HFF-Myc (cell line): Measurements from ENCODE around the gene SPTBN4.
"Not testable (repeated sequence)": the region's sequence is repeated elsewhere in the genome, so short reads cannot be mapped to it uniquely, and the experiment has no call there.

Experiments used
- DNase-seq: peaks from one replicate; pipeline ENCODE4 v3.0.0-alpha.2; 2011; ENCODE audit warnings: low read depth; ENCODE audit errors: extremely low read depth
- H3K4me3 ChIP-seq: replicated peaks from 2 replicates; pipeline ENCODE4 v1.5.1; 2011; ENCODE audit warnings: low read depth, mild to moderate bottlenecking, control low read depth, low read length
- TF ChIP-seq, protein P1 (sequence below): IDR thresholded peaks from 2 replicates; pipeline ENCODE4 v1.5.1; 2012; ENCODE audit warnings: mild to moderate bottlenecking, low read depth, low read length, control low read depth; ENCODE audit errors: missing control alignments

The SPTBN4 gene

DNA sequence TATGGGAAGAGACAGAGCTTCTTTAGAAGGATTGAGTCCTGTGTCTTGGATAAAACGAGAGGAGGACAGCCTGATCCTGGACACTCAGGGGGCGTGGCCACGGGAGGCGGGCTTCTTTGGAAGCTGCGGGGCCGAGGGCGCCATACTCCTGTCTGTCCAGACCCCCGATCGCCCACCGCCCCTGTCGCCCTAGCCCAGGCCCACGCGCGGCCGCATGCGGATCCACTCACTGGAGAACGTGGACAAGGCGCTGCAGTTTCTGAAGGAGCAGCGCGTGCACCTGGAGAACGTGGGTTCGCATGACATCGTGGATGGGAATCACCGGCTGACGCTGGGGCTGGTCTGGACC is 23.1 kb downstream of the SPTBN4 start:
- TF ChIP-seq, protein P1, sequence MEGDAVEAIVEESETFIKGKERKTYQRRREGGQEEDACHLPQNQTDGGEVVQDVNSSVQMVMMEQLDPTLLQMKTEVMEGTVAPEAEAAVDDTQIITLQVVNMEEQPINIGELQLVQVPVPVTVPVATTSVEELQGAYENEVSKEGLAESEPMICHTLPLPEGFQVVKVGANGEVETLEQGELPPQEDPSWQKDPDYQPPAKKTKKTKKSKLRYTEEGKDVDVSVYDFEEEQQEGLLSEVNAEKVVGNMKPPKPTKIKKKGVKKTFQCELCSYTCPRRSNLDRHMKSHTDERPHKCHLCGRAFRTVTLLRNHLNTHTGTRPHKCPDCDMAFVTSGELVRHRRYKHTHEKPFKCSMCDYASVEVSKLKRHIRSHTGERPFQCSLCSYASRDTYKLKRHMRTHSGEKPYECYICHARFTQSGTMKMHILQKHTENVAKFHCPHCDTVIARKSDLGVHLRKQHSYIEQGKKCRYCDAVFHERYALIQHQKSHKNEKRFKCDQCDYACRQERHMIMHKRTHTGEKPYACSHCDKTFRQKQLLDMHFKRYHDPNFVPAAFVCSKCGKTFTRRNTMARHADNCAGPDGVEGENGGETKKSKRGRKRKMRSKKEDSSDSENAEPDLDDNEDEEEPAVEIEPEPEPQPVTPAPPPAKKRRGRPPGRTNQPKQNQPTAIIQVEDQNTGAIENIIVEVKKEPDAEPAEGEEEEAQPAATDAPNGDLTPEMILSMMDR = no peak
- H3K4me3 ChIP-seq = no peak overlapping the region

DNA sequence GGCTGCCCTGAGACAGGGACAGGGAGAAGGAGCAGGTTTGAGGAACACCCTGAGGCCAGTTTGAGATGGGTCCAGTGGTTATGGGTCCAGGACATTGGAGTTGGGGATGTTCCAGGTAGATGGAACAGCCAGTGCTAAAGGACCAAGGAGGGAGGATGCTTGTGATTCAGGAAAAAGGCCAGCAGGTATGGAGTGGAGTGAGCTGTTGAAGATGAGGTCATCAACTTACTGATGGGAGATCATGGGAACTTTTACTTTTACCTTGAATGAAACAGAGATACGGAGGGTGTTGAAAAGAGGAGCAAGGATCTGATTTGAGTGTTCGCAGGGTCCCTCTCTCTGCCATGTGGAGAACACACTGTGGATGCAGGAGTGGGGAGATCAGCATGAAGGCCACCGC is 25.5 kb downstream of the SPTBN4 start:
- TF ChIP-seq, protein P1 = no peak
- no peak for DNase-seq
- no peak overlapping the region for H3K4me3 ChIP-seq

More for the DNA sequence above, 23.1 kb downstream of the SPTBN4 start:
- DNase-seq = no peak

DNA sequence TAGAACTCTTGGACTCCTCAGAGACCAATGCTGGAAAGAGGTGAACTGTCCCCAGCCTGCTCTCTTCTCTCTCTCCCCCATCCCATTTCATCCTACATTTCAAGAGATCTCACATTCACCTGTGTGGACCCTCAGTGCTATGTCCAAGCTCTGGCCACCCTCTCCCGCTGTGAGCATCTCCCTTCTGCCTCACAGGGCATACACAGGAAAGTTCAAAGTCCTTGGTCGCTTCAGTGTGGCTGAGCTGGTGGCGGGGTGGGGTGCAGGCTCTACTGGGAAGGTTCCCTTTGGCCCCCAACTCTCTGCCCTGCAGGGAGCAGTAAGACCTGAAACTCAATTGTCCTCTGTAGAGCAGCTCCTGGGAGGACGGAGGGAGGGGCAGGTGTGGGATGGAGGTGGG is 27.0 kb downstream of the SPTBN4 start:
- DNase-seq = no peak
- TF ChIP-seq, protein P1 = no peak
- no peak overlapping the region for H3K4me3 ChIP-seq

DNA sequence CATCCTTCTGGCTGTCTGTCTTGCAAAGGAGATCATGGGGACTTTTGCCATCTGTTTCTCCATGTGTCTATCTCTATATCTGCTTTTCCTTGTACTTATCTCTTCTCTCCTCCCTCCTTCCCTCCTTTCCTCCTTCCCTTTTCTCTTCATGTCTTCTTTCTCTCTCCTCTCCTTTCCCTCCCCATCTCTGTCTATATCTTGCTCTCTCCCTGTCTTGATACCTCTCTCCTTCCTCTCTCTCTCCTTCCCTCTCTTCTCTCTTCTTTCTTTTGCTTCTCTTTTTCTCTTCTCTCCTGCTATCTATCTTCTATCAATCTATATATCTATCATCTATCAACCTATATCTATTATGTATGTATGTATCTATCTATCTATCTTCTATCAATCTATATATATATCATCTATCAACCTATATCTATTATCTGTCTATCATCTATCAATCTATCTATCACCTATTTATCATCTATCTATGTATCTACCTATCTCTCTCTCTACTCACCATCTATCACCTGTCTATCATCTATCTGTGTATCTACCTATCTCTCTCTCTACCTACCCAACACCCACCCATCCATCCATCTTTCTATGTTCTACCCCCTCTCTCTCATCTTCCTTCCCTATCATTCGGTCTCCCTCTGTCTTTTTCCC is 27.5 kb downstream of the SPTBN4 start:
- no peak overlapping the region for H3K4me3 ChIP-seq
- no peak for DNase-seq
- TF ChIP-seq, protein P1 = no peak

DNA sequence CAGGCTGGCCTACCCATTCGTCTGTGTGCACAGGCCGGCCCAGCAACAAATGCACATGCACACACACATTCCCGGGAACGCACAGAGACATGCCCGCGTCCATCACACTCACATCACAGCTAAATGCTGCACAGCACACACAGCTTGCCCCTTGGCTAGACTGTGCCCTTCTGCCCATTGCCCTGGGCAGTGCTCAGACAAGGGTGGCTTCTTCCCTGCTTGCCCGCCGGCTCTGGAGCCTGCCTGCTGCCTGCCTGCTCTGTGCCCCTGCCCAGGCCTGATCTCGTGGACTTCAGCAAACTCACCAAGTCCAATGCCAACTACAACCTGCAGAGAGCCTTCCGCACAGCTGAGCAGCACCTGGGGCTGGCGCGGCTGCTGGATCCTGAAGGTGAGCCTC is 30.4 kb downstream of the SPTBN4 start:
- no peak for DNase-seq
- TF ChIP-seq, protein P1 = no peak
- H3K4me3 ChIP-seq = no peak overlapping the region

DNA sequence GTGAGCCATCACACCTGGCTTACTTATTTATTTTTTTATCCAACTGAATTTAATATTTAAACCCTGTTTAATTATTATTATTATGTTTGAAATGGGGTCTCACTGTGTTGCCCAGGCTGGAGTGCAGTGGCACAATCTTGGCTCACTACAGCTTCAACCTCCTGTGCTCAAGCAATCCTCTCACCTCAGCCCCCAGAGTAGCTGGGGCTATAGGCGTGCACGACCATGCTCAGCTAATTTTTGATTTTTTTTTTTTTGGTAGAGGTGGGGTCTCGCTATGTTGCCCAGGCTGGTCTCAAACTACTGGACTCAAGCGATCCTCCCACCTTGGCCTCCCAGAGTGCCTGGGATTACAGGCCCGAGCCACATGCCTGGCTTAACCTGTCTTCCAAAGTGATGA is 32.5 kb downstream of the SPTBN4 start:
- no peak overlapping the region for H3K4me3 ChIP-seq
- TF ChIP-seq, protein P1 = no peak
- no peak for DNase-seq

DNA sequence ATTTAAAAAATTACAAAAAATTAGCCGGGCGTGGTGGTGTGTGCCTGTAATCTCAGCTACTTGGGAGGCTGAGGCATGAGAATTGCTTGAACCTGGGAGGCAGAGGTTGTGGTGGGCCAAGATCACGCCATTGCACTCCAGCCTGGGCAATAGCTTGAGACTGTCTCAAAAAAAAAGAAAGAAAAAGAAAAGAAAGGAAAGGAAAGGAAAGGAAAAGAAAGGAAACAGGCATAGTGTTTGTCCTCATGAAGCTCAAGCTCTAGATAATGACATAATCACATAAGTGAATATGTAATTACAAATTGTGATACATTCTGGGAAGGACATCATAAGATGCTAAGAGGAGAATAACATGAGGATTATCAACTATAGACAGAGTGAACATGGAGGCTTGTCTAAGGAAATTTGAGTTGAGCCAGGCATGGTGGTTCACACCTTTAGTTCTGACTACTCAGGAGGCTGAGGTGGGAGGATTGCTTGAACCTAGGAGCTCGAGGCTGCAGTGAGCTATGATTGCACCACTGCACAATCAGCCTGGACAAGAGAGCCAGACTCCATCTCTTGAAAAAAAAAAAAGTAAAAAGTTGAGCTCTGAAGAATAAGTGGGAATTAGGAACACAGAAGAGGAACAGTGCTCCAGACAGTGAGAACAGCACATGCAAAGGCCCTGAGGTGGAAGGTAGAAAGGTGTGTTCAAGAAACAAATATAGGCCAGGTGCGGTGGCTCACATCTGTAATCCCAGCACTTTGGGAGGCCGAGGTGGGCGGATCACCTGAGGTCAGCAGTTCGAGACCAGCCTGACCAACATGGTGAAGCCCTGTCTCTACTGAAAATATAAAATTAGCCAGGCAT is 34.1 kb downstream of the SPTBN4 start:
- H3K4me3 ChIP-seq, DNase-seq: not testable (repeated sequence)
